ENCODE results near the gene IL18BP.

The IL18BP gene

DNA sequence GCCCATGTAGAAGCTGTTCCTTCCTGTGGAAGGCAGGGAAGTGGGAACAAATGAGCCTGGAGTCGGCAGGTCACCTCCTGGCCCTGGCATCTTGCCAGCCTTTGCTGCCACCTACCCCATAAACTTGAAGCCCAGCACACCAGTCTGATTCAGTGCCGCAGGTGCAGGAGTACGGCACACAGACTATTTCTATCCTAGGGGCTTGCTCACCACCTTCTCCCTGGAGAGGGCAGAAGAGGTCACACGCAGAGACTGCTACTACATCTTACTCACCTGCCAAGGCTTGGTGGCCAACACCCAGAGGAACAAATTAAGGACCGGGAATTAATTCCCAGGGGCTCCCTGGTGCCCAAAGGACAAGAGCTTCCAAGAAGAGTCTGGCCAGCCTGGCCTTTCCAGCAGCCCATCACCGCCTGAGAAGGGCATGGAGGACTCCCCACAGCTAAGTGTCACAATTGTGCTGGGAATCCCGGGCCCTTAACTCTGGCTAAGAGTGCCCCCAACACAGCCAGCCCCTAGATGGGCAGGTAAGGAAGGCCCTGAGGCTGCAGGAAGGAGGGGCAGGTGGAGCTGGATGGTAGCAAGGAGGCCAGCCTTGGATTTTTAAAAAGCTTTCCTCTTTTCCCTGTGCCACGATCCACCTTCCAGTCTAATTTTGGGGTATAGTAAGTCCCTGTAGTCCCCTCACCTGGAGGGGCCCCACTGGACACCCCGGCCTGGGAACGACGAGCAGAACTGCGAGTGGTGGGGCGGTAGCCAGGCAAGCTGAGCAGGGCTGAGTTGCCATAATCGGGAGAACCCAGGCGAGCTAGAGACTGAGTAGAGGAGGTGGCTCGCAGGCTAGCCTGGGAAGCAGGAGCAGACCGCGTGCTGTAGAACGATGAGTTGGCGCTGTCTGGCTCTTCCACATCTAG is 6.9 kb downstream of the IL18BP start:
- H3K36me3 ChIP-seq (ENCODE audit: control insufficient read depth, insufficient read depth, low read length), result no peaks in the 10 kb centered on the region
- H3K4me3 ChIP-seq (ENCODE audit: low read depth, low read length), result no peak overlapping the region
- no peaks in the 10 kb centered on the region for H3K27me3 ChIP-seq (ENCODE audit: control insufficient read depth, insufficient read depth, low read length)
- no peaks in the 10 kb centered on the region for H3K9me3 ChIP-seq (ENCODE audit: control insufficient read depth, low read length)
- H2AFZ ChIP-seq, result no peak overlapping the region
- no peaks in the 10 kb centered on the region for H3K79me2 ChIP-seq
- TF ChIP-seq, protein P1, sequence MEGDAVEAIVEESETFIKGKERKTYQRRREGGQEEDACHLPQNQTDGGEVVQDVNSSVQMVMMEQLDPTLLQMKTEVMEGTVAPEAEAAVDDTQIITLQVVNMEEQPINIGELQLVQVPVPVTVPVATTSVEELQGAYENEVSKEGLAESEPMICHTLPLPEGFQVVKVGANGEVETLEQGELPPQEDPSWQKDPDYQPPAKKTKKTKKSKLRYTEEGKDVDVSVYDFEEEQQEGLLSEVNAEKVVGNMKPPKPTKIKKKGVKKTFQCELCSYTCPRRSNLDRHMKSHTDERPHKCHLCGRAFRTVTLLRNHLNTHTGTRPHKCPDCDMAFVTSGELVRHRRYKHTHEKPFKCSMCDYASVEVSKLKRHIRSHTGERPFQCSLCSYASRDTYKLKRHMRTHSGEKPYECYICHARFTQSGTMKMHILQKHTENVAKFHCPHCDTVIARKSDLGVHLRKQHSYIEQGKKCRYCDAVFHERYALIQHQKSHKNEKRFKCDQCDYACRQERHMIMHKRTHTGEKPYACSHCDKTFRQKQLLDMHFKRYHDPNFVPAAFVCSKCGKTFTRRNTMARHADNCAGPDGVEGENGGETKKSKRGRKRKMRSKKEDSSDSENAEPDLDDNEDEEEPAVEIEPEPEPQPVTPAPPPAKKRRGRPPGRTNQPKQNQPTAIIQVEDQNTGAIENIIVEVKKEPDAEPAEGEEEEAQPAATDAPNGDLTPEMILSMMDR (IDR thresholded peaks at IDR 0.05), result no peak
- no peak overlapping the region for H3K9ac ChIP-seq
- no peak overlapping the region for H3K4me2 ChIP-seq (ENCODE audit: low read length)
- H3K27ac ChIP-seq, result peak overlapping the region; percentile 19
- H3K4me1 ChIP-seq, result peaks cover 4% of the 10 kb centered on the region

DNA sequence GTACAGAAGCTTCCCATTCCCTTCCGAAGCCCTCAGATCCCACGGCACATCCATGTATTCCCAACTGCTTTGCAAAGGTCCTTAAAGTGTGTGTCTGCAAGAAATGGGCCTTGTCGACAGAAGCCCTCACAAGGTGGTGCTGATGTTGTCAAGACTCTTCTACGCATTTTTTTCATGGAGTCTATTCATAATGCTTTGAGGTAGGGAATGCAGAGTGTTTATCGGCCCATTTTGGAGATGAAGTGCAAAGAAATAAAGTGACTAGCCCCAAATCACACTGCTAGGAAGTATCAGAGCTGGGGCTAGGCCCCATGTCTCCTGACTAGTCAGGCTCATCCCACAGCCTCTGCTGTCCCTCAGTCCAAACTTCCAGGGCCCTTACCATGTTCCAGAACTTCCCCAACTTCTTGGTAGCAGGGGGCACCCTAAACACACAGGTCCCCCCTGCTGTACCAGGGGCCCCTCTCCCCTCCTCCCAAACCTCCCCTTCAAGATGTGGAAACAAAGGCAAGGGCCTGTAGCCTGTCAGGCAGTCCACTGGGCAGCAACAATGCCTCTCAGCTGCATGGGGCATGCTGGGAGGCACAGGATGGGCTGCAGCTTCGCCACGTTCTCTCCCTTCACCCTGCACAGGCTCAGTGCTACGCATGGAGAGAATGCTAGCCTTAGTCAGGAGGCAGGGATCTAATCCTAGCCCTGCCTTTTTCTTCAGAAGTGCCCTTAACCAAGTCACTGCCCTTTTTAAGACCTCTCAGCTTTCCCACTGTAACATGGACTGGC is 7.8 kb downstream of the IL18BP start:
- no peaks in the 10 kb centered on the region for H3K27me3 ChIP-seq (ENCODE audit: control insufficient read depth, insufficient read depth, low read length)
- no peak overlapping the region for H3K27ac ChIP-seq
- no peak overlapping the region for H2AFZ ChIP-seq
- H3K4me2 ChIP-seq (ENCODE audit: low read length), result no peak overlapping the region
- no peak overlapping the region for H3K9ac ChIP-seq
- H3K4me1 ChIP-seq, result peaks cover 6% of the 10 kb centered on the region
- H3K36me3 ChIP-seq (ENCODE audit: control insufficient read depth, insufficient read depth, low read length), result no peaks in the 10 kb centered on the region
- no peak overlapping the region for H3K4me3 ChIP-seq (ENCODE audit: low read depth, low read length)
- TF ChIP-seq, protein P1 (IDR thresholded peaks at IDR 0.05), result no peak
- peaks cover 3% of the 10 kb centered on the region for H3K79me2 ChIP-seq
- no peaks in the 10 kb centered on the region for H3K9me3 ChIP-seq (ENCODE audit: control insufficient read depth, low read length)

DNA sequence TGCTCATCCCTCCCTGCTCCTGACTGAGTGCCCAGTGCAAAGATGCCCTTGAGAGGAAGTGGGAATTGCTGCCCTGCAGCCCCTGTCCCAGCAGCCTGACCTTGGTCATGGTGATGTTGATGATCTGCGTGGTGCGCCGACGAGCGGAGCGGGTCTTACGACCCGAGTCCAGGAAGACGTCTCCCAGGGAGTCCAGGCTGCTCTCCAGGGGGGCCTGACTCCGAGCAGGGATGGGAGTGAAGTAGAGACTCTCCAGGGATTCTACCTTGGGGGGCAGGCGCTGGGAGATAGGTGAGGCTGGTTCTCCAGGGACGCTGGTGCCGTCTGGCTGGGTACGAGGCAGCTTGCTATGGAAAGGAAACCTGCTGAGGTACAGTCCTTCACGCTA is 8.4 kb downstream of the IL18BP start:
- Histone ChIP-seq H2AFZ (no peak overlapping the region), H3K9me3 (ENCODE audit: control insufficient read depth, low read length) (no peaks in the 10 kb centered on the region), H3K79me2 (peaks cover 6% of the 10 kb centered on the region), H3K4me1 (peaks cover 10% of the 10 kb centered on the region), H3K27me3 (ENCODE audit: control insufficient read depth, insufficient read depth, low read length) (no peaks in the 10 kb centered on the region), H3K9ac (no peak overlapping the region), H3K27ac (no peak overlapping the region), H3K4me3 (ENCODE audit: low read depth, low read length) (no peak overlapping the region), H3K4me2 (ENCODE audit: low read length) (no peak overlapping the region), H3K36me3 (ENCODE audit: control insufficient read depth, insufficient read depth, low read length) (no peaks in the 10 kb centered on the region)
- TF ChIP-seq, protein P1 (IDR thresholded peaks at IDR 0.05), result no peak

DNA sequence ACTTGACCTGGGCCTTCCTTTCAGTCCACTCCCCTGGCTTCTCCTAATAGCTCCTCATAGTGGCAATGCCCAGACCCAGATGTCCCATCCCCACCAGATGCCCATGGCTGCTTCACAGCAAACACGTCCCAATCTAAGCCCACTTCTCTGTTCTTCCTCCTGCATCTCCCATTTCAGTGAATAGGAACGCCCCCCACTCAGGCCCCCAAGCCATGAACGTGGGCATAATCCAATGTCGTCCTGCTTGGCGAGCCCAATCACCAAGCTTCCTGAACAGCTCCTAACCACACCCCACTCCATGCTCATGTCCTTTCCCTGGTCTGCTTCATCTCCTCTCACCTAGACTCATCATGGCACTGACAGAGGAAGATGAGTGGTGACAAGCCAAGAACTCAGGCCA is 8.9 kb downstream of the IL18BP start:
- Histone ChIP-seq H2AFZ (no peak overlapping the region), H3K79me2 (peaks cover 6% of the 10 kb centered on the region), H3K4me2 (ENCODE audit: low read length) (no peak overlapping the region), H3K9ac (no peak overlapping the region), H3K27me3 (ENCODE audit: control insufficient read depth, insufficient read depth, low read length) (no peaks in the 10 kb centered on the region), H3K36me3 (ENCODE audit: control insufficient read depth, insufficient read depth, low read length) (no peaks in the 10 kb centered on the region), H3K27ac (no peak overlapping the region), H3K4me1 (peaks cover 10% of the 10 kb centered on the region), H3K4me3 (ENCODE audit: low read depth, low read length) (no peak overlapping the region), H3K9me3 (ENCODE audit: control insufficient read depth, low read length) (no peaks in the 10 kb centered on the region)
- TF ChIP-seq, protein P1 (IDR thresholded peaks at IDR 0.05), result no peak
